LNCaP clone FGC (cell line): ENCODE data around the gene AGMO.

Source experiments
- DNase-seq: peaks from one replicate; pipeline ENCODE4 v3.0.0-alpha.2; 2011; ENCODE audit warnings: low read depth
- H3K4me3 ChIP-seq: 2 replicates; pipeline ENCODE4 v1.5.1; 2011; ENCODE audit warnings: mild to moderate bottlenecking, low read depth, low read length, control low read depth
- CTCF ChIP-seq: IDR thresholded peaks from 2 replicates; pipeline ENCODE4 v1.5.1; 2012; ENCODE audit warnings: mild to moderate bottlenecking; ENCODE audit not compliant: control insufficient read depth, insufficient read depth; ENCODE audit errors: extremely low read depth

The AGMO gene

GRCh38 chr7:15166620-15167019 is 395.2 kb downstream of the AGMO start:
- DNase-seq = no peak
- no peak overlapping the region for H3K4me3 ChIP-seq
- no peak for TF ChIP-seq CTCF

DNA sequence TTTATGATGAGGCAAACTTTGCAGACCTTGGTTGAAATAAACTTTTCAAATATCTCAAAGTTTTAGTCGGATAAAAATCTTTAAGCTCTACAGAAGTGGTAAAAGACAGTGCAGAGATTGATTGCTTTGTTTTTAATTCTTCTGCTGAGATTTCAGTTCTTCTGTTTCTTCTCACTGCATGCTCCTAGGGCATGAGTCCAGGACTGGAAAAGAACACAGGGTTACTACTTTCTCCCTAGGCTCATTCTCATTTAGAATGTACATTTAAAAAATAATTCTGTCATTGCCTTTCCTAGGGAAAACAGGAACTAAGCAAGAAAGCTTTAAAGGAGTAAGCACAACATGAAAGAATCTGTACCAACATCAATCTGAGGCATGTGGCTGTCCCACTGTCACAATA is 402.6 kb downstream of the AGMO start:
- no peak for TF ChIP-seq CTCF
- H3K4me3 ChIP-seq = no peak overlapping the region
- no peak for DNase-seq

- TF ChIP-seq CTCF = no peak
- no peak for DNase-seq
- H3K4me3 ChIP-seq = no peak overlapping the region
Observed at GRCh38 chr7:15158141-15158810, 403.5 kb downstream of the AGMO start.
